DND-41 (cell line): Measurements from ENCODE around the gene PHTF1.

Experiments used
- EZH2 ChIP-seq: IDR thresholded peaks from 3 replicates; pipeline ENCODE4 v1.6.1; 2012; ENCODE audit warnings: borderline replicate concordance, low read depth, mild to moderate bottlenecking, moderate library complexity, low read length, inconsistent platforms; ENCODE audit not compliant: severe bottlenecking
- TF ChIP-seq, protein P1 (sequence below): IDR thresholded peaks from 2 replicates; pipeline ENCODE4 v1.5.1; 2012; ENCODE audit warnings: borderline replicate concordance, low read length, moderate library complexity, mild to moderate bottlenecking; ENCODE audit not compliant: poor library complexity, severe bottlenecking; ENCODE audit errors: extremely low read depth

DNA sequence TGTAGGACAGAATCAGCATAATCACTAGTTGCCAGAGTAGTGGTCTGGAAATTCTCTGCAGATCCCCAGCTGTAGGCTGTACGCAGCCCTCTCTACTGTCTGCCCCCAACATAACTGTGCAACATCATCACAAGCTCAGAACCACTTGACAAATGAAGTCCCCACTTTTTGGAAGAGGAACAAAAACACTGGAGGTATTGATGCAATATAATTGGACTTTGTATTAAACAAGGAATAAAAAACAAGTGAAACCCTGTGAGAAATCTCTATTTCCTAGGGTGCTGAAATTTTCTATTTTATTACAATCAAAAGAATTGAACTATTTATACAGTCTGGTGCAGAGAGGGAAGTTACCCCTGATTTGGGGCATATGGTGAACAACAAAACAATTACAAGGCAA, 15.2 kb downstream of the PHTF1 start:
- no peak for TF ChIP-seq EZH2
- TF ChIP-seq, protein P1, sequence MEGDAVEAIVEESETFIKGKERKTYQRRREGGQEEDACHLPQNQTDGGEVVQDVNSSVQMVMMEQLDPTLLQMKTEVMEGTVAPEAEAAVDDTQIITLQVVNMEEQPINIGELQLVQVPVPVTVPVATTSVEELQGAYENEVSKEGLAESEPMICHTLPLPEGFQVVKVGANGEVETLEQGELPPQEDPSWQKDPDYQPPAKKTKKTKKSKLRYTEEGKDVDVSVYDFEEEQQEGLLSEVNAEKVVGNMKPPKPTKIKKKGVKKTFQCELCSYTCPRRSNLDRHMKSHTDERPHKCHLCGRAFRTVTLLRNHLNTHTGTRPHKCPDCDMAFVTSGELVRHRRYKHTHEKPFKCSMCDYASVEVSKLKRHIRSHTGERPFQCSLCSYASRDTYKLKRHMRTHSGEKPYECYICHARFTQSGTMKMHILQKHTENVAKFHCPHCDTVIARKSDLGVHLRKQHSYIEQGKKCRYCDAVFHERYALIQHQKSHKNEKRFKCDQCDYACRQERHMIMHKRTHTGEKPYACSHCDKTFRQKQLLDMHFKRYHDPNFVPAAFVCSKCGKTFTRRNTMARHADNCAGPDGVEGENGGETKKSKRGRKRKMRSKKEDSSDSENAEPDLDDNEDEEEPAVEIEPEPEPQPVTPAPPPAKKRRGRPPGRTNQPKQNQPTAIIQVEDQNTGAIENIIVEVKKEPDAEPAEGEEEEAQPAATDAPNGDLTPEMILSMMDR: no peak
